ENCODE data around the gene LRRN3. TPM values are rescaled to one million over a fixed set of nuclear protein-coding genes. Genes with fewer than 3 reads are reported as not detected.

Gene LRRN3
- total RNA-seq, 1 experiment from 2014 or later = not detected

GRCh38 chr7:111145472-111145871, 54.5 kb downstream of the LRRN3 start:
- Histone ChIP-seq H3K4me2 (ENCODE audit: low read depth, low read length, poor library complexity, severe bottlenecking) (no peak overlapping the region), H4K20me1 (ENCODE audit: insufficient read depth, low read depth, low read length) (no peaks in the 10 kb centered on the region), H3K27me3 (ENCODE audit: low read length) (no peaks in the 10 kb centered on the region), H3K79me2 (ENCODE audit: low read length) (no peaks in the 10 kb centered on the region), H3K9ac (ENCODE audit: low read length) (no peak overlapping the region), H3K36me3 (ENCODE audit: insufficient read depth, low read length) (no peaks in the 10 kb centered on the region), H3K4me3 (ENCODE audit: low read length) (no peak overlapping the region), H2AFZ (ENCODE audit: low read length) (no peak overlapping the region), H3K27ac (ENCODE audit: low read length) (no peak overlapping the region), H3K9me2 (replicated peaks; ENCODE audit: insufficient read depth, low read length) (no peaks in the 10 kb centered on the region), H3K9me3 (ENCODE audit: low read length) (peaks cover 26% of the 10 kb centered on the region), H3K4me1 (ENCODE audit: low read length) (no peaks in the 10 kb centered on the region)
- no peak for DNase-seq

GRCh38 chr7:111146136-111146535, 55.2 kb downstream of the LRRN3 start:
- H3K4me3 ChIP-seq (ENCODE audit: low read length) = no peak overlapping the region
- no peak for DNase-seq
- no peak overlapping the region for H2AFZ ChIP-seq (ENCODE audit: low read length)
- no peaks in the 10 kb centered on the region for H4K20me1 ChIP-seq (ENCODE audit: insufficient read depth, low read depth, low read length)
- H3K9me2 ChIP-seq (replicated peaks; ENCODE audit: insufficient read depth, low read length) = no peaks in the 10 kb centered on the region
- H3K36me3 ChIP-seq (ENCODE audit: insufficient read depth, low read length) = no peaks in the 10 kb centered on the region
- no peaks in the 10 kb centered on the region for H3K4me1 ChIP-seq (ENCODE audit: low read length)
- H3K79me2 ChIP-seq (ENCODE audit: low read length) = no peaks in the 10 kb centered on the region
- H3K9ac ChIP-seq (ENCODE audit: low read length) = no peak overlapping the region
- H3K9me3 ChIP-seq (ENCODE audit: low read length) = peaks cover 30% of the 10 kb centered on the region
- H3K27ac ChIP-seq (ENCODE audit: low read length) = no peak overlapping the region
- H3K4me2 ChIP-seq (ENCODE audit: low read depth, low read length, poor library complexity, severe bottlenecking) = no peak overlapping the region
- H3K27me3 ChIP-seq (ENCODE audit: low read length) = no peaks in the 10 kb centered on the region

- no peaks in the 10 kb centered on the region for H4K20me1 ChIP-seq (ENCODE audit: insufficient read depth, low read depth, low read length)
- peaks cover 28% of the 10 kb centered on the region for H3K9me3 ChIP-seq (ENCODE audit: low read length)
These were observed 57.0 kb downstream of the LRRN3 start for GRCh38 chr7:111147708-111148533.

GRCh38 chr7:111150709-111151108, 59.8 kb downstream of the LRRN3 start:
- no peak overlapping the region for H3K4me3 ChIP-seq (ENCODE audit: low read length)
- H3K27me3 ChIP-seq (ENCODE audit: low read length) = no peaks in the 10 kb centered on the region
- no peaks in the 10 kb centered on the region for H3K9me2 ChIP-seq (replicated peaks; ENCODE audit: insufficient read depth, low read length)
- DNase-seq = no peak
- no peak overlapping the region for H3K27ac ChIP-seq (ENCODE audit: low read length)
- no peak overlapping the region for H3K4me2 ChIP-seq (ENCODE audit: low read depth, low read length, poor library complexity, severe bottlenecking)
- no peak overlapping the region for H2AFZ ChIP-seq (ENCODE audit: low read length)
- H3K79me2 ChIP-seq (ENCODE audit: low read length) = no peaks in the 10 kb centered on the region
- no peak overlapping the region for H3K9ac ChIP-seq (ENCODE audit: low read length)
- H4K20me1 ChIP-seq (ENCODE audit: insufficient read depth, low read depth, low read length) = no peaks in the 10 kb centered on the region
- H3K9me3 ChIP-seq (ENCODE audit: low read length) = peaks cover 28% of the 10 kb centered on the region
- H3K36me3 ChIP-seq (ENCODE audit: insufficient read depth, low read length) = no peaks in the 10 kb centered on the region
- no peaks in the 10 kb centered on the region for H3K4me1 ChIP-seq (ENCODE audit: low read length)

More at GRCh38 chr7:111147708-111148533, 57.0 kb downstream of the LRRN3 start:
- Histone ChIP-seq H3K27me3 (ENCODE audit: low read length) (no peaks in the 10 kb centered on the region), H3K4me1 (ENCODE audit: low read length) (no peaks in the 10 kb centered on the region), H3K4me3 (ENCODE audit: low read length) (no peak overlapping the region), H3K79me2 (ENCODE audit: low read length) (no peaks in the 10 kb centered on the region), H2AFZ (ENCODE audit: low read length) (no peak overlapping the region), H3K9me2 (replicated peaks; ENCODE audit: insufficient read depth, low read length) (no peaks in the 10 kb centered on the region), H3K4me2 (ENCODE audit: low read depth, low read length, poor library complexity, severe bottlenecking) (no peak overlapping the region), H3K9ac (ENCODE audit: low read length) (no peak overlapping the region), H3K27ac (ENCODE audit: low read length) (no peak overlapping the region), H3K36me3 (ENCODE audit: insufficient read depth, low read length) (no peaks in the 10 kb centered on the region)
- no peak for DNase-seq

DNA sequence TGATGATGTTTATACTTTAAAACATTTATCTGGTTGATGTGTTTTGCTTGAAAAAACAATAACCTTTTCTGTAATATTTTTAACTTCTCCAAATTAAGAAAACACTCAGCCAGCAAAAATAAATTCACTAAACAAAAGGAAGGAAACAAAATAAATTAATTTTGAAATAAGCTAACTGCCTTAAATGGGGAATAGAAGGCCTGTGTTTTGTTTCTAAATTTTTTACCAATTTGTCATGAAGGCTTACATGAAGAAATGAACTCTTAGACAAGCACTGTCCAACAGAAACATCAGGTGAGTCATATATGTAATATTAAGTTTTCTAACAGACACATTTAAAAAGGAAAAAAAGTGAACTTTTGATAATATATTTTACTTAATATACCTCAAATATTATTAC, 68.5 kb downstream of the LRRN3 start:
- H4K20me1 ChIP-seq (ENCODE audit: insufficient read depth, low read depth, low read length) = no peaks in the 10 kb centered on the region
- H3K79me2 ChIP-seq (ENCODE audit: low read length) = no peaks in the 10 kb centered on the region
- peaks cover 6% of the 10 kb centered on the region; the same call in 1 of the 2 replicates for H3K9me3 ChIP-seq (ENCODE audit: low read length)

GRCh38 chr7:111160297-111160696, 69.4 kb downstream of the LRRN3 start:
- Histone ChIP-seq H3K27me3 (ENCODE audit: low read length) (no peaks in the 10 kb centered on the region), H4K20me1 (ENCODE audit: insufficient read depth, low read depth, low read length) (no peaks in the 10 kb centered on the region), H3K9ac (ENCODE audit: low read length) (no peak overlapping the region), H3K4me1 (ENCODE audit: low read length) (no peaks in the 10 kb centered on the region), H2AFZ (ENCODE audit: low read length) (no peak overlapping the region), H3K9me3 (ENCODE audit: low read length) (peaks cover 6% of the 10 kb centered on the region; the same call in 1 of the 2 replicates), H3K4me3 (ENCODE audit: low read length) (no peak overlapping the region), H3K79me2 (ENCODE audit: low read length) (no peaks in the 10 kb centered on the region), H3K4me2 (ENCODE audit: low read depth, low read length, poor library complexity, severe bottlenecking) (no peak overlapping the region), H3K36me3 (ENCODE audit: insufficient read depth, low read length) (no peaks in the 10 kb centered on the region), H3K9me2 (replicated peaks; ENCODE audit: insufficient read depth, low read length) (no peaks in the 10 kb centered on the region), H3K27ac (ENCODE audit: low read length) (no peak overlapping the region)
- DNase-seq = no peak

More for the DNA sequence above, 68.5 kb downstream of the LRRN3 start:
- Histone ChIP-seq H3K4me2 (ENCODE audit: low read depth, low read length, poor library complexity, severe bottlenecking) (no peak overlapping the region), H3K9ac (ENCODE audit: low read length) (no peak overlapping the region), H3K36me3 (ENCODE audit: insufficient read depth, low read length) (no peaks in the 10 kb centered on the region), H3K4me1 (ENCODE audit: low read length) (no peaks in the 10 kb centered on the region), H3K27me3 (ENCODE audit: low read length) (no peaks in the 10 kb centered on the region), H3K9me2 (replicated peaks; ENCODE audit: insufficient read depth, low read length) (no peaks in the 10 kb centered on the region), H3K4me3 (ENCODE audit: low read length) (no peak overlapping the region), H2AFZ (ENCODE audit: low read length) (no peak overlapping the region), H3K27ac (ENCODE audit: low read length) (no peak overlapping the region)
- DNase-seq = no peak

DNA sequence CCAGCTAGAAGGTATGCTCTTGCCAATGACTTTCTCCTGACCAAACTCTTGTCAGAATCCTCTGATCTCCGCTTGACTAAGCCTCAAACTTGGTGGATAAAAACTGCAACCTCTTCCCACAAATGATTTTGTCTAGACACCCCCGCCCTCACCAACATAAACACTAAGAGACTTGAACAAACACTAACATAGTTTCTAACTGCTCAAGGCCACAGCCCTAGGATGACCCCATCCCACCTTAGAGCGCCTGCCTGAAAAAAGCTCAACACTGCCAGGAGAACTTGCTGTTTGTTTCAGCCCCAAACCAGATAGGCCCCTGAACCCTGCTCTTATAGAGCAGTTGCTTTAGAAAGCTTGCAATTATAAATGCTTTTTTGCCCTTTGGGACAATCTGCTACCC, 71.8 kb downstream of the LRRN3 start:
- Histone ChIP-seq H3K4me3 (ENCODE audit: low read length) (no peak overlapping the region), H3K9me3 (ENCODE audit: low read length) (peaks cover 8% of the 10 kb centered on the region), H2AFZ (ENCODE audit: low read length) (no peak overlapping the region), H3K27ac (ENCODE audit: low read length) (no peak overlapping the region), H3K9me2 (replicated peaks; ENCODE audit: insufficient read depth, low read length) (no peaks in the 10 kb centered on the region), H3K27me3 (ENCODE audit: low read length) (no peaks in the 10 kb centered on the region), H3K4me2 (ENCODE audit: low read depth, low read length, poor library complexity, severe bottlenecking) (no peak overlapping the region), H3K36me3 (ENCODE audit: insufficient read depth, low read length) (no peaks in the 10 kb centered on the region), H3K79me2 (ENCODE audit: low read length) (no peaks in the 10 kb centered on the region), H3K9ac (ENCODE audit: low read length) (no peak overlapping the region), H3K4me1 (ENCODE audit: low read length) (no peaks in the 10 kb centered on the region), H4K20me1 (ENCODE audit: insufficient read depth, low read depth, low read length) (no peaks in the 10 kb centered on the region)
- no peak for DNase-seq

DNA sequence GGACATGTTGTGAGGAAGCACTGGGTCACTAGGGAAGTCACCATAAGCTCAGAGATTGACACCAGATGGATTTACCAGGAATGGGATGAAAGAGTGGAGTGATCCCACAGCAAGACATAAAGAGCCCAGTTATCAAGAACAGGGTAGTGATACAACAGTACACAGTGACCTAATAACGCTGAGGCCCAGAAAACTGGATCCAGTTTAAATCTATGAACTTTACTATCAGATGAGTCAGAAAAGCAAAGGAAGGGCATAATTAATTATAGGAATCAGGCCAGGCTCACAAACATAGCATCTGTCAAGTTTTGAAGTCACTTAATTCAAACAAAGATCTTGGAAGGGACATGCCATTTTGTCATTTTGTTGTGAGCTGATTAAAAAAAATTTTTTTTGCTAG, 73.5 kb downstream of the LRRN3 start:
- Histone ChIP-seq H3K79me2 (ENCODE audit: low read length) (no peaks in the 10 kb centered on the region), H3K9me2 (replicated peaks; ENCODE audit: insufficient read depth, low read length) (no peaks in the 10 kb centered on the region), H2AFZ (ENCODE audit: low read length) (no peak overlapping the region), H3K27me3 (ENCODE audit: low read length) (no peaks in the 10 kb centered on the region), H3K9ac (ENCODE audit: low read length) (no peak overlapping the region), H3K9me3 (ENCODE audit: low read length) (peaks cover 9% of the 10 kb centered on the region), H3K36me3 (ENCODE audit: insufficient read depth, low read length) (no peaks in the 10 kb centered on the region), H3K4me3 (ENCODE audit: low read length) (no peak overlapping the region), H4K20me1 (ENCODE audit: insufficient read depth, low read depth, low read length) (no peaks in the 10 kb centered on the region), H3K4me2 (ENCODE audit: low read depth, low read length, poor library complexity, severe bottlenecking) (no peak overlapping the region), H3K27ac (ENCODE audit: low read length) (no peak overlapping the region), H3K4me1 (ENCODE audit: low read length) (no peaks in the 10 kb centered on the region)
- no peak for DNase-seq

Measured in Karpas-422 (cell line).